DMS79 (cell line): ENCODE data around the gene RAMP1.
"Not testable (repeated sequence)": the region's sequence is repeated elsewhere in the genome, so short reads cannot be mapped to it uniquely, and the experiment has no call there.

Experiments
- DNase-seq: peaks from one replicate; lab custom pipeline; 2025; lab: John Stamatoyannopoulos, UW

Gene RAMP1

DNA sequence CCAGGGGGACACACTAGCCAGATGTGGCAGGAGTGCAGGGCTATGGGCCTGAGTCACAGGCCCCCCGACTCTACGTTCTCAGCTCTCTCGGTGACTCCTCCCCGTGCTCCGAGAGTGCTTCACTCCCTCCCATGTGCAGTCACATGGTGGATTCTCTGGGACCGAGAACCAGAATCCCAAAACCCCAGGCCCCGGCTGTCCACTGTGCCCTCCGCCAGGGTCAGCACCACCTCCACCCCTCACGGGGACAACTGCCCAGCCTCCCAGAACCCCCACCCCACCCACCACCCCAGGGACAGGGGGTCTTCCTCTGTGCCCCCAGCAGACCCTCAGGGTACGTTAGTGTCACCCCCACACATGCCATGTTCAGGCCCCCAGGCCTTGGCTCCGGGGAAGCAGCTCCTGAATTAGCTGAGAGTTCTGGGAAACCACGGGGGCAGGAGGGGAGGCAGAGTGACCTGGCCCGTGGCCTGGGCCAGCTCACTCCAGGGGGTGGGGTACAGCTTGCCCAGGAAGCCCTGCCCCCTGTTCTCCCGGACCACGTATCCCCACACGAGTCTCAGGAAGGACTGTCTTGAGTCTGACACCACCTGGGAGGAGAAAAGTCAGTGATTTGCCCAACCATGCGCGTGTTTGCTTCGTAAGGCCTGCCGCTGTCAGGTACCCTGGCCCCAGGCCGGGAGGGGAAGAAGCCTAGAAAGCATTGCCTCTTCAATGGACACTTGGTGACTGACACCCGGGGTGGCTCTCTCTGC is 4.4 kb downstream of the RAMP1 start:
- DNase-seq, result no peak

DNA sequence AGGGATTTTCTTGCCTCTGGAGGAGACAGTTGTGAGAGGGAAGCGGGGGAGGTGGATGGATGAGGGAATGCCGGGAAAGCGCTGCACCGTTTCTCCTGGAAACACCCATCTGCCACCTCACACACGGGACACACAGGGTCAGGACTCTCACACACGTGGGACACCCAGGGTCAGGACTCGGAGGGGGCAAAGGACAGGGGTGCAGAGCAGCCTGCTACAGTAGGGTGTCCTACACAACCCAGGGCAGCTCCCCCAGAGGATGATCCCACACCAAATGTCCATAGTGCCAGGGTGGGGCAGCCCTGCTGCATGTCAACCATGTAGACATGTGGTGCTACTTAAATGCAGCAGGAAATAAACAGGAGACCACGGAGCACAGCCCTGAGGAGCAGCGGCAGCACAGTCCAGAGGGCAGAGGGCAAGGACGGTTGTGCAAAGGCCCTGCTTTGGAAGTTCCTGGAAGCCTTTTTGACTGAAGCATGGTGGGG is 5.1 kb downstream of the RAMP1 start:
- no peak for DNase-seq

DNA sequence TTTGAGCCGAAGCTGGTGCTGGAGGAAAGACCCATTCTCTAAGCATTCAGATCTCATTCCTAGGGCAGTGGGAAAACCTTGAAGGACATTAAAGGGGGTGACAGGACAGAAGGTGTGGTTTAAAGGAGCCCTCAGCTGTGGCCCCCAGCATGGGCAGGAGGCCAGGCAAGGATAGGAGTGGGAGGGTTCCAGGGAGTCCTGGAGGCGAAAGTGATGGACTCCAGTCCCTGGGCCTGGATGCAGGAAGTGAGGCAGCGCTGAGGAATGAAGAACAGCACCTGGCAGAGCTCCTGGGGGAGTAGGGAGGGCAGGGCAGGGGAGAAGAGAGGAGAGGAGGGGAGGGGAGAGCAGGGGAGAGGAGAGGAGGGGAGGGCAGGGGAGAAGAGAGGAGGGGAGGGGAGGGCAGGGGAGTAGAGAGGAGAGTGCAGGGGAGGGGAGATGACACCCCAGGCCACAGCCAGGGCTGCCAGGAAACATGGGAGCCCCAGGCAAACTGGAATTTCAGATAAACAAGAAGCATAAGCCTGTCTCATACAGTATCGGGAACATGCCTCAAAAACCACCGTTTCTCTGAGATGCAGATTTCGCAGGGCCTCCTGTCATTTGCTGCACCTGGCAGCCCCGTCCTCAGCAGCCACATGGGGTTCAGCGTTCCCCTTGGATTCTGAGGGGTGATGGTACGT is 5.7 kb downstream of the RAMP1 start:
- DNase-seq, result no peak

GRCh38 chr2:237865623-237866041 is 6.2 kb downstream of the RAMP1 start:
- no peak for DNase-seq

- no peak for DNase-seq
Measured at GRCh38 chr2:237866101-237866621, 6.7 kb downstream of the RAMP1 start.

- DNase-seq, result no peak
Measured at GRCh38 chr2:237867465-237867864, 8.0 kb downstream of the RAMP1 start.

DNA sequence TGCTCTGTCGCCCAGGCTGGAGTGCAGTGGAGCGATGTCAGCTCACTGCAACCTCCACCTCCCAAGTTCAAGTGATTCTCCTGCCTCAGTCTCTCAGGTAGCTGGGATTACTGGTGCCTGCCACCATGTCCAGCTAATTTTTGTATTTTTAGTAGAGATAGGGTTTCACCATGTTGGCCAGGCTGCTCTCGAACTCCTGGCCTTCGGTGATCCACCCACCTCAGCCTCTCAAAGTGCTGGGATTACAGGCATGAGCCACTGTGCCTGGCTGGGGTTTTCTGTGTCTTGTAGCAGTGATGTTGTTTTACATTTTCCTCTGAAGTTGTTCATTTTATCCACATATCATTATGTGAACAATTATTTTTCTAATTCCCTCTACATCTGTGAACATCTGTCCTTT is 8.7 kb downstream of the RAMP1 start:
- DNase-seq, result not testable (repeated sequence)

DNA sequence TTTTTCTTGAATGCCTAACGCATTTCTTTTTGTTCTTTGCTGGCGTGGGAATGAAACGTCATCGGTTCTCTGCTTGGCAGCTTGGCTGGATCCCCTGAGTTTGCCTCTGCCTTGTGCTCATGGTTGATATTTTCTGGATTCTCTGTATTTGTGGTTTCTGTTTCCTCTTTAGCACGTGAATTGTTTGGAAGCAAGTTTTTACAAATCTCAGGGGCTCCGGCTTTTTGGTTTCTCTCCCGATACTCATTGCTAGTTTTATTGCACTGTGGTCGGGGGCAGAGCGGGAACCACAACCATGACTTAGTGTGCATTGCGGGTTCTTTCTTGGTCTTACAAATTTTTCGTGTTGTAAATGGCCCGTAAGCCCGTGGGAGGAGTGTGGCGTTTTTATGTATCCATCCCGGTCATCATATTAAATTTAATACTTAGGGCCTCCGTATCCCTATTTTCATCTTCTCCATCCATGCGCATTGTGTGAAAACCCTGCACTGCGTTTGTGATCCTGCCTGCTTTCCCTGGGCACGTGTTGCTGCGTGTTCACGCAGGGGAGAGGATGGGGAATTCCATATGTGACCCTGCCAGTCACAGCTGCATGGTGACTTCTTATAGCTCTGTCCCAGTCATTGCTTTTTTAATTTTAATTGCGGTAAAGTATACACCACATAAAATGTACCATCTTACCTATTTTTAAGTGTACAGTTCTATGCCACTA is 9.4 kb downstream of the RAMP1 start:
- no peak for DNase-seq

DNA sequence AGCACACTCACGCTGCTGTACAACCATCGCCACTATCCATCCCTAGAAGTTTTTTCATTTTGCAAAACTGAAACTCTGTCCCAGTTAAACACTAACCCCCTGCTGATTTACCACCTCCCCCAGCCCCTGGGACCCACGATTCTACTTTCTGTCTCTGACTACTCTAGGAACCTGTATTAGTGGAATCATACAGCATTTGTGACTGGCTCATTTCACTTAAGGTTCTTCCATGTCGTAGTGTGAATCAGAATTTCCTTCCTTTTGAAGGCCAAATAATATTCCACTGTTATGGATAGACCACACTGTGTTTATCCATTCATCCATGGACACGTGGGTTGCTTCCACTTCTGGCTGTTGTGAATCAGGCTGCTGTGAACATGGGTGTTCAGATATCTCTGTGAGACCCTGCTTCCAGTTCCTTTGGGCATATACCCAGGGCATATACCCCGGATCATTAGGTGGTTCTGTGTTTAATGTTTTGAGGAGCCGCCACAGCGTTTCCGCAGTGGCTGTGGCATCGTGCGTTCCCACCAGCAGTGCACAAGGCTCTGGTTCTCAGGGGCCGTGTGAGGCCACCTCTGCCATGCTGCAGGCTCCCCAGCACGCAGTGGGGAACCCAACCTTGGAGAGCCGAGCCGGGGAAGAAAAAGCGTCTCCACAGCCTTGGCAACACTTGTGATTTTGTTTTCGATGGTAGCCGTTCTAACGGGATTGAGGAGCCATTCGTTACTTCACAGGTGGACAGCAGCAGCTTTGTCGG is 10.1 kb downstream of the RAMP1 start:
- DNase-seq, result no peak

GRCh38 chr2:237870126-237870525 is 10.7 kb downstream of the RAMP1 start:
- no peak for DNase-seq

GRCh38 chr2:237870754-237871651 is 11.6 kb downstream of the RAMP1 start:
- DNase-seq, result no peak

DNA sequence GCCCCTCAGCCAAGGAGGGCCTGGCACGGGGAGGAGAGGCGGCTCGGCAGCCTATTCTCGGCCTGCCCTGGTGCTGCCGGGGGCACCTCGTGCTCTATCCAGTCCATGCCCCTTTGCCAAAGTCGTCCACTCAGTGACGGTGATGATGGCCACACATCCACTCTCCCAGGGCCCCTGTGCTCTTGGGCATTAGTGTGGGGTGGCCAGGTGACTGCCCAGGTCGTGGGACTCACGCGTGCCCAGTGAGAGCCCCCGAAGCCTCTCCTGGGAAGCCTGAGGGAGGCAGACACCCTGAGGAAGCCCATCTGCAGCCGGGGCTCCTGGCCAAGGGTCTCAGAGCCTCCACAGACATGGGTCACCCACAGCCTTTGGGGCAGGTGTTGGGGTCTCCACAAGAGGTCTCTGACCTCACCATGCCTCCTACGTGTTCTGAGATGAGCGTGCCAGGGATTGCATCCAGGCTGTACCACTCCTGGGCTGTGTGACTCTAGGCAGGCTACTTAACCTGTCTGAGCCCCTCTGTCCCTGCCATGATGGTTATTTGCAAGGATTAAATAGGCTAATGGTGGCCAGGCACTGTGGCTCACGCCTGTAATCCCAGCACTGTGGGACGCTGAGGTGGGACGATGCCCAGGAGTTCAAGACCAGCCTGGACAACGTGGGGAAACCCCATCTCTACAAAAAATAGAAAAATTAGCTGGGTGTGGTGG is 12.9 kb downstream of the RAMP1 start:
- DNase-seq, result no peak

- DNase-seq, result no peak
Measured at GRCh38 chr2:237873421-237873831, 14.0 kb downstream of the RAMP1 start.

DNA sequence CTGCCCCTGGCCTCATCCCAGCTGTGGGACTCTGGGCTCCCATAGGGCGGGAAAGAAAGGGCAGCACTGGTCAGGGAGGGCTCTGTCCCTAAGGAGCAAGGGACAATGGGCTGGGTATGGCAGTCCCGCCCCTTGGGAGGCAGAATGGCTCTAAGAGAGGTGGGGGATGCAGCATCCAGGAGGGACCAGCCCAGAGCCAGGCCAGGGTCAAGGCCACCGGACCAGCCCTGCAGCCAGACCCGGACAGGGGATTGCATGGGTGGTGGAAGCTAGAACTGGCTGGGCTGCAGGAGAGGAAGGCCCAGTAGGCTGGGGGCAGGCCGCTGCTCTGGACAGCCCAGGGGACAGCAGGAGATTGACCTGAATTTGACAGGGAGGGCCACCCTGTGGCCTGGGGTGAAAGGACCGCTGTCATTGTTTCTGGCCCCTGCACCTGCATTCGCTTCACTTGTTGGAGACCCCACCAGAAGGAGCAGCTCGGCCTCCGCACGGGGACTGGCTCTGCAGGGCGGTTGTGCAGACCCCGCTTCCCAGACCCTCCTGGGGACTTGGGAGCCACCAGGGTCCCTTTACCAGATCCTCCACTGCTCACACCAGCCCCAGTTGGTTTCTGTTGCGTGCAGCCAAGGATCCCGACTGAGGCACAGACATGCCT is 14.6 kb downstream of the RAMP1 start:
- no peak for DNase-seq

DNA sequence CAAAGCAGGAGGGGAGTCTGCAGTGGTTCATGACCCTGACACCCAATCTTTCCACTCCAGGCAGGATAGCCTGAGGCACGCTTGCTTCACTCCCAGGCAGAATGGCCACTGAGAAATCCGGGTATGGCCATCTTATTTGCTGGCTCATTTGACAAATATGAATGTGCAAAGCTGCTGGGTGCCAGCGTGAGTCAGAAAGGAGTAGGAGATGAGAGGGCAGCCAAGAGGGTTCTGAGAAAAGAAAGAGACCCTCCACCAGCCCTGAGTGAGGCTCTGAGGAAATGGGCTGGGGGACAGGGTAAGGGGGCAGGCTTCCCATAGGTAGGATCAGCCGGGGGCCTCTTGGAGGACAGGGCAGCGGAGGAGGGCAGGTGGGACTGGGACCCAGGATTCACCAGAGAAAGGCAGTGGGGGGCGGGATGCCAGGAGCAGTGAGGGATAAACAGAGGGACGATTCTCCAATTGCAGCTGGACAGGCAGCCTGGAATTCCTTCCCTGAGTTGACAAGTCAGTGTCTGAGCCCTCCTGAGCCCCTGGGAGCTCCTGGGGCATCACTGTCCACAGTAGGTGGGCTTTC is 15.2 kb downstream of the RAMP1 start:
- no peak for DNase-seq

- DNase-seq, result no peak
Measured at GRCh38 chr2:237875256-237876060, 16.0 kb downstream of the RAMP1 start.

- DNase-seq, result no peak
Measured at GRCh38 chr2:237876061-237876526, 16.7 kb downstream of the RAMP1 start.

- DNase-seq, result no peak
Measured at GRCh38 chr2:237876532-237876931, 17.1 kb downstream of the RAMP1 start.
